WTC11 (cell line): ENCODE data around the gene TIMM29. TPM values are rescaled to one million over a fixed set of nuclear protein-coding genes. Genes with fewer than 3 reads are reported as not detected.

Source experiments
- ATAC-seq: fragments of 200-7000 bp; cut with Tn5 transposase; 2 replicates; pipeline ENCODE4 v1.10.0; 2021; ENCODE audit warnings: mild to moderate bottlenecking, moderate library complexity
- CTCF ChIA-PET: fragments of 300-600 bp; sonication (Branson Sonifier 250); formaldehyde crosslinking; loops from one replicate; lab custom pipeline; 2021; ENCODE audit warnings: antibody characterized with exemption; lab: Charles Lee
- POLR2A ChIA-PET: fragments of 350-600 bp; sonication (Branson Sonifier 250); formaldehyde crosslinking; loops from one replicate; lab custom pipeline; 2021; ENCODE audit warnings: antibody characterized with exemption; lab: Charles Lee
- DNase-seq: peaks from one replicate; pipeline ENCODE4 v3.0.0; 2021; ENCODE audit warnings: low spot score
- H3K27ac Mint-ChIP-seq: 2 replicates; pipeline ENCODE4 v1.8.0; 2021; ENCODE audit warnings: mixed read lengths
- H3K27me3 Mint-ChIP-seq: 2 replicates; pipeline ENCODE4 v1.8.0; 2021; ENCODE audit warnings: low read depth, mild to moderate bottlenecking, moderate library complexity, mixed read lengths
- H3K36me3 Mint-ChIP-seq: 2 replicates; pipeline ENCODE4 v1.8.0; 2021; ENCODE audit warnings: mixed read lengths
- H3K4me1 Mint-ChIP-seq: 2 replicates; pipeline ENCODE4 v1.8.0; 2022; ENCODE audit warnings: mixed read lengths
- H3K4me3 Mint-ChIP-seq: 2 replicates; pipeline ENCODE4 v1.8.0; 2021; ENCODE audit warnings: mild to moderate bottlenecking, moderate library complexity, mixed read lengths
- H3K9me3 Mint-ChIP-seq: 2 replicates; pipeline ENCODE4 v1.8.0; 2021; ENCODE audit warnings: mixed read lengths
- AR ChIP-seq: fragments of 250-450 bp; sonication (Bioruptor Pico); IDR thresholded peaks from 2 replicates; pipeline ENCODE4 v1.9.0; 2021; ENCODE audit warnings: mild to moderate bottlenecking
- IRF2 ChIP-seq: sonication (generic); formaldehyde crosslinking; IDR thresholded peaks from 2 replicates; pipeline ENCODE4 v1.8.0; 2022; ENCODE audit warnings: low read depth, missing genetic modification reagents, borderline replicate concordance
- NR3C1 ChIP-seq: sonication (generic); formaldehyde crosslinking; conservative IDR thresholded peaks from 2 replicates; pipeline ENCODE4 v1.8.1; 2023; ENCODE audit warnings: low read depth, mild to moderate bottlenecking, missing genetic modification reagents
- PRDM15 ChIP-seq: sonication (generic); formaldehyde crosslinking; IDR thresholded peaks from 2 replicates; pipeline ENCODE4 v1.8.0; 2022; ENCODE audit warnings: missing genetic modification reagents
- TP53 ChIP-seq: sonication (generic); formaldehyde crosslinking; IDR thresholded peaks from 2 replicates; pipeline ENCODE4 v1.8.1; 2023; ENCODE audit warnings: mild to moderate bottlenecking, missing genetic modification reagents
- ZBTB21 ChIP-seq: sonication (generic); formaldehyde crosslinking; IDR thresholded peaks from 2 replicates; pipeline ENCODE4 v1.8.1; 2023; ENCODE audit warnings: mild to moderate bottlenecking, missing genetic modification reagents, borderline replicate concordance
- ZNF423 ChIP-seq: fragments of 250-450 bp; sonication (Bioruptor Pico); IDR thresholded peaks from 2 replicates; pipeline ENCODE4 v2.1.2; 2022; ENCODE audit warnings: mild to moderate bottlenecking, moderate library complexity
- ZNF532 ChIP-seq: fragments of 250-450 bp; sonication (Bioruptor Pico); IDR thresholded peaks from 2 replicates; pipeline ENCODE4 v1.9.0; 2021; ENCODE audit warnings: mild to moderate bottlenecking, borderline replicate concordance
- total RNA-seq: library from RNA; stranded (reverse); gene quantifications from 3 replicates; pipeline ENCODE4 v1.2.3, GENCODE V29; 2021
- TF ChIP-seq, protein P1 (sequence below): fragments of 250-450 bp; sonication (Bioruptor Pico); IDR thresholded peaks from 2 replicates; pipeline ENCODE4 v2.1.2; 2022; ENCODE audit warnings: mild to moderate bottlenecking, moderate library complexity
- TF ChIP-seq, protein P2 (sequence below): sonication (generic); formaldehyde crosslinking; IDR thresholded peaks from 2 replicates; pipeline ENCODE4 v1.8.0; 2023; ENCODE audit warnings: missing genetic modification reagents, mild to moderate bottlenecking, borderline replicate concordance
- TF ChIP-seq, protein P3 (sequence below): fragments of 250-450 bp; sonication (Bioruptor Pico); IDR thresholded peaks from 2 replicates; pipeline ENCODE4 v1.8.0; 2021; ENCODE audit warnings: mild to moderate bottlenecking
- TF ChIP-seq, protein P4 (sequence below): sonication (generic); formaldehyde crosslinking; IDR thresholded peaks from 2 replicates; pipeline ENCODE4 v1.8.1; 2023; ENCODE audit warnings: mild to moderate bottlenecking, missing genetic modification reagents, moderate library complexity

TIMM29 gene
- total RNA-seq, 1 experiment from 2014 or later, result 33.8 TPM

DNA sequence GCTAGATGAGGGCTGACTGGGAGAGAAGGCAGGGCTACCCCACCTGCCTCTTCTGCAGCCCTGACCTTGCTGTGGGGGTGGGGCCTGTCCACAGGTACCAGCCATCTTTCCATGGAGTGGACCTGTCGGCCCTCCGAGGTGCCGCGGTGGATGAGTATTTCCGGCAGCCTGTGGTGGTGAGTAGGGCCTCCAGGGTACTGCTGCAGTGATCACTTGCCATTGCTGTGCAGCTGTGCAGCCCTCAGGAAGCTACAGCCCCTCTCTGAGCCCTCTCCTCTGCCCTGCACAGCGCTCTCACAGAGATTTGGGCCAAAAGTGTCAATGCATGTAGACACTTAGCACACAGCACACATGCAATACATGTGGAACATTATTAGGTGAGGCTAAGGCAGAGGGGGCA lies 12.0 kb upstream of the TIMM29 start (continued):
- TF ChIP-seq, protein P1, sequence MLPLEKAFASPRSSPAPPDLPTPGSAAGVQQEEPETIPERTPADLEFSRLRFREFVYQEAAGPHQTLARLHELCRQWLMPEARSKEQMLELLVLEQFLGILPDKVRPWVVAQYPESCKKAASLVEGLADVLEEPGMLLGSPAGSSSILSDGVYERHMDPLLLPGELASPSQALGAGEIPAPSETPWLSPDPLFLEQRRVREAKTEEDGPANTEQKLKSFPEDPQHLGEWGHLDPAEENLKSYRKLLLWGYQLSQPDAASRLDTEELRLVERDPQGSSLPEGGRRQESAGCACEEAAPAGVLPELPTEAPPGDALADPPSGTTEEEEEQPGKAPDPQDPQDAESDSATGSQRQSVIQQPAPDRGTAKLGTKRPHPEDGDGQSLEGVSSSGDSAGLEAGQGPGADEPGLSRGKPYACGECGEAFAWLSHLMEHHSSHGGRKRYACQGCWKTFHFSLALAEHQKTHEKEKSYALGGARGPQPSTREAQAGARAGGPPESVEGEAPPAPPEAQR (CRISPR knock-in tag), result no peak
- TF ChIP-seq, protein P2, sequence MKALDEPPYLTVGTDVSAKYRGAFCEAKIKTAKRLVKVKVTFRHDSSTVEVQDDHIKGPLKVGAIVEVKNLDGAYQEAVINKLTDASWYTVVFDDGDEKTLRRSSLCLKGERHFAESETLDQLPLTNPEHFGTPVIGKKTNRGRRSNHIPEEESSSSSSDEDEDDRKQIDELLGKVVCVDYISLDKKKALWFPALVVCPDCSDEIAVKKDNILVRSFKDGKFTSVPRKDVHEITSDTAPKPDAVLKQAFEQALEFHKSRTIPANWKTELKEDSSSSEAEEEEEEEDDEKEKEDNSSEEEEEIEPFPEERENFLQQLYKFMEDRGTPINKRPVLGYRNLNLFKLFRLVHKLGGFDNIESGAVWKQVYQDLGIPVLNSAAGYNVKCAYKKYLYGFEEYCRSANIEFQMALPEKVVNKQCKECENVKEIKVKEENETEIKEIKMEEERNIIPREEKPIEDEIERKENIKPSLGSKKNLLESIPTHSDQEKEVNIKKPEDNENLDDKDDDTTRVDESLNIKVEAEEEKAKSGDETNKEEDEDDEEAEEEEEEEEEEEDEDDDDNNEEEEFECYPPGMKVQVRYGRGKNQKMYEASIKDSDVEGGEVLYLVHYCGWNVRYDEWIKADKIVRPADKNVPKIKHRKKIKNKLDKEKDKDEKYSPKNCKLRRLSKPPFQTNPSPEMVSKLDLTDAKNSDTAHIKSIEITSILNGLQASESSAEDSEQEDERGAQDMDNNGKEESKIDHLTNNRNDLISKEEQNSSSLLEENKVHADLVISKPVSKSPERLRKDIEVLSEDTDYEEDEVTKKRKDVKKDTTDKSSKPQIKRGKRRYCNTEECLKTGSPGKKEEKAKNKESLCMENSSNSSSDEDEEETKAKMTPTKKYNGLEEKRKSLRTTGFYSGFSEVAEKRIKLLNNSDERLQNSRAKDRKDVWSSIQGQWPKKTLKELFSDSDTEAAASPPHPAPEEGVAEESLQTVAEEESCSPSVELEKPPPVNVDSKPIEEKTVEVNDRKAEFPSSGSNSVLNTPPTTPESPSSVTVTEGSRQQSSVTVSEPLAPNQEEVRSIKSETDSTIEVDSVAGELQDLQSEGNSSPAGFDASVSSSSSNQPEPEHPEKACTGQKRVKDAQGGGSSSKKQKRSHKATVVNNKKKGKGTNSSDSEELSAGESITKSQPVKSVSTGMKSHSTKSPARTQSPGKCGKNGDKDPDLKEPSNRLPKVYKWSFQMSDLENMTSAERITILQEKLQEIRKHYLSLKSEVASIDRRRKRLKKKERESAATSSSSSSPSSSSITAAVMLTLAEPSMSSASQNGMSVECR (CRISPR knock-in tag), result no peak
- no peak for TF ChIP-seq TP53 (CRISPR knock-in tag)

DNA sequence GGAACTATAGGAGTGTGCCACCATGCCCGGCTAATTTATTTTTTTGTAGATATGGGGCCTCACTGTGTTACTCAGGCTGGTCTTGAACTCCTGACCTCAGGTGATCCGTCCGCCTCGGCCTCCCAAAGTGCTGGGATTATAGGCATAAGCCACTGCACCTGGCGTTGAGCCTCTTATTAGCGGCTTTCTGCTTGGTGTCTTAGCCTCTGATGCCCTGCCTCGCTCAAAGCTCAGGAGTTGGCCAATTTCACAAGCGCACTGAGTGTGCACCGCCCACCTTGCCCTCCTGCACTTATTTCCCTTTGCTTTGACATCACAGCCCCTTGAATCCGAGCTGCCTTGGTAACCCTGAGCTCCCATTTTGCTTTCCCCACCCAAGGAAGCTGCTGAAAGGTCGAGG lies 10.3 kb upstream of the TIMM29 start:
- Mint-ChIP-seq H3K27me3 (no peaks in the 10 kb centered on the region), H3K4me3 (no peak overlapping the region), H3K4me1 (no peaks in the 10 kb centered on the region), H3K9me3 (no peaks in the 10 kb centered on the region), H3K36me3 (peaks cover 12% of the 10 kb centered on the region), H3K27ac (no peak overlapping the region)
- CTCF ChIA-PET, result interaction anchor here (0.5 to 1.3 kb wide), 6 partner anchors 18 to 495 kb away, joined by 3 to 5 read pairs (median 4); no protein-coding TSS in a partner anchor
- DNase-seq, result no peak
- ATAC-seq, result no peak
- POLR2A ChIA-PET, result no interaction called here
- TF ChIP-seq PRDM15 (CRISPR knock-in tag), result no peak
- TF ChIP-seq TP53 (CRISPR knock-in tag), result no peak
- TF ChIP-seq NR3C1, result no peak
- TF ChIP-seq ZBTB21 (CRISPR knock-in tag), result no peak
- TF ChIP-seq, protein P3, sequence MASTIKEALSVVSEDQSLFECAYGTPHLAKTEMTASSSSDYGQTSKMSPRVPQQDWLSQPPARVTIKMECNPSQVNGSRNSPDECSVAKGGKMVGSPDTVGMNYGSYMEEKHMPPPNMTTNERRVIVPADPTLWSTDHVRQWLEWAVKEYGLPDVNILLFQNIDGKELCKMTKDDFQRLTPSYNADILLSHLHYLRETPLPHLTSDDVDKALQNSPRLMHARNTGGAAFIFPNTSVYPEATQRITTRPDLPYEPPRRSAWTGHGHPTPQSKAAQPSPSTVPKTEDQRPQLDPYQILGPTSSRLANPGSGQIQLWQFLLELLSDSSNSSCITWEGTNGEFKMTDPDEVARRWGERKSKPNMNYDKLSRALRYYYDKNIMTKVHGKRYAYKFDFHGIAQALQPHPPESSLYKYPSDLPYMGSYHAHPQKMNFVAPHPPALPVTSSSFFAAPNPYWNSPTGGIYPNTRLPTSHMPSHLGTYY, result no peak
- no peak for TF ChIP-seq IRF2
- TF ChIP-seq ZNF532 (CRISPR knock-in tag), result no peak
- TF ChIP-seq AR, result no peak
- no peak for TF ChIP-seq ZNF423
- TF ChIP-seq, protein P4, sequence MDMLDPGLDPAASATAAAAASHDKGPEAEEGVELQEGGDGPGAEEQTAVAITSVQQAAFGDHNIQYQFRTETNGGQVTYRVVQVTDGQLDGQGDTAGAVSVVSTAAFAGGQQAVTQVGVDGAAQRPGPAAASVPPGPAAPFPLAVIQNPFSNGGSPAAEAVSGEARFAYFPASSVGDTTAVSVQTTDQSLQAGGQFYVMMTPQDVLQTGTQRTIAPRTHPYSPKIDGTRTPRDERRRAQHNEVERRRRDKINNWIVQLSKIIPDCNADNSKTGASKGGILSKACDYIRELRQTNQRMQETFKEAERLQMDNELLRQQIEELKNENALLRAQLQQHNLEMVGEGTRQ (CRISPR knock-in tag), result no peak
